ENCODE measurements around the gene ARHGAP24. TPM values are rescaled to one million over a fixed set of nuclear protein-coding genes. Genes with fewer than 3 reads are reported as not detected.
"Not testable (repeated sequence)": the region's sequence is repeated elsewhere in the genome, so short reads cannot be mapped to it uniquely, and the experiment has no call there.

ARHGAP24 gene
- total RNA-seq, 2 experiments from 2014 or later = not detected

GRCh38 chr4:85792376-85793232 lies 317.7 kb downstream of the ARHGAP24 start:
- POLR2A ChIA-PET = no interaction called here
- CTCF ChIA-PET = no interaction called here

GRCh38 chr4:85793233-85793585 lies 318.3 kb downstream of the ARHGAP24 start:
- ChIA-PET CTCF (no interaction called here), POLR2A (no interaction called here)

- ChIA-PET POLR2A (no interaction called here), CTCF (no interaction called here)
These were observed 323.2 kb downstream of the ARHGAP24 start for GRCh38 chr4:85798012-85798770.

GRCh38 chr4:85803856-85804255 lies 328.9 kb downstream of the ARHGAP24 start:
- POLR2A ChIA-PET = no interaction called here

GRCh38 chr4:85805891-85806290 lies 330.9 kb downstream of the ARHGAP24 start:
- CTCF ChIA-PET = no interaction called here
- POLR2A ChIA-PET = no interaction called here

More at GRCh38 chr4:85803856-85804255, 328.9 kb downstream of the ARHGAP24 start:
- CTCF ChIA-PET = no interaction called here

- ChIA-PET POLR2A (no interaction called here), CTCF (no interaction called here)
These were observed 331.4 kb downstream of the ARHGAP24 start for GRCh38 chr4:85806334-85806733.

GRCh38 chr4:85807247-85807950 lies 332.4 kb downstream of the ARHGAP24 start:
- ChIA-PET CTCF (no interaction called here), POLR2A (no interaction called here)

- ChIA-PET POLR2A (no interaction called here), CTCF (no interaction called here)
These were observed 333.2 kb downstream of the ARHGAP24 start for GRCh38 chr4:85808104-85808503.

- ChIA-PET CTCF (no interaction called here), POLR2A (no interaction called here)
These were observed 333.9 kb downstream of the ARHGAP24 start for GRCh38 chr4:85808864-85809263.

- CTCF ChIA-PET = no interaction called here
- POLR2A ChIA-PET = no interaction called here
These were observed 337.8 kb downstream of the ARHGAP24 start for GRCh38 chr4:85812776-85813175.

GRCh38 chr4:85815796-85816459 lies 341.0 kb downstream of the ARHGAP24 start:
- CTCF ChIA-PET = no interaction called here
- POLR2A ChIA-PET = no interaction called here

- POLR2A ChIA-PET = no interaction called here
- CTCF ChIA-PET = no interaction called here
These were observed 343.8 kb downstream of the ARHGAP24 start for GRCh38 chr4:85818700-85819099.

- POLR2A ChIA-PET, CTCF ChIA-PET: not testable (repeated sequence)
These were observed 345.2 kb downstream of the ARHGAP24 start for GRCh38 chr4:85820101-85820500.

GRCh38 chr4:85821688-85822455 lies 346.9 kb downstream of the ARHGAP24 start:
- CTCF ChIA-PET = no interaction called here
- POLR2A ChIA-PET = no interaction called here

GRCh38 chr4:85823295-85823694 lies 348.3 kb downstream of the ARHGAP24 start:
- ChIA-PET POLR2A (no interaction called here), CTCF (no interaction called here)

GRCh38 chr4:85824166-85824945 lies 349.4 kb downstream of the ARHGAP24 start:
- ChIA-PET CTCF (no interaction called here), POLR2A (no interaction called here)

- POLR2A ChIA-PET = no interaction called here
- CTCF ChIA-PET = no interaction called here
These were observed 351.2 kb downstream of the ARHGAP24 start for GRCh38 chr4:85826060-85826678.

All from activated CD8-positive, alpha-beta memory T cell treated with anti-CD3 and anti-CD28 coated beads for 36 hours (primary cell).